ENCODE measurements around the gene ZNF672. TPM values are rescaled to one million over a fixed set of nuclear protein-coding genes. Genes with fewer than 3 reads are reported as not detected.

Gene ZNF672
- total RNA-seq, 1 donor from 2014 or later = 20.6 TPM

GRCh38 chr1:248894837-248895236 lies 56.8 kb downstream of the ZNF672 start:
- Mint-ChIP-seq H3K27me3 (ENCODE audit: low read depth, unreplicated experiment) (no peaks in the 10 kb centered on the region), H3K9me3 (ENCODE audit: unreplicated experiment) (no peaks in the 10 kb centered on the region), H3K27ac (ENCODE audit: unreplicated experiment) (no peak overlapping the region), H3K36me3 (ENCODE audit: low read depth, unreplicated experiment) (no peaks in the 10 kb centered on the region), H3K4me1 (ENCODE audit: low read depth, unreplicated experiment) (no peaks in the 10 kb centered on the region), H3K4me3 (ENCODE audit: unreplicated experiment) (no peak overlapping the region)
- Histone ChIP-seq H3K4me3 (ENCODE audit: insufficient read depth, low read depth, low read length) (no peak overlapping the region), H3K4me2 (ENCODE audit: low read length) (no peak overlapping the region), H4K20me1 (ENCODE audit: insufficient read depth, low read length) (no peaks in the 10 kb centered on the region), H3K4me1 (ENCODE audit: insufficient read depth, low read length) (no peaks in the 10 kb centered on the region), H3K36me3 (ENCODE audit: insufficient read depth, low read length) (no peaks in the 10 kb centered on the region), H2AFZ (ENCODE audit: low read depth, low read length) (no peak overlapping the region), H3K79me2 (ENCODE audit: insufficient read depth, low read length) (no peaks in the 10 kb centered on the region), H3K27me3 (ENCODE audit: insufficient read depth, low read length) (peaks cover 2% of the 10 kb centered on the region), H3K9ac (ENCODE audit: low read length) (no peak overlapping the region), H3K9me3 (ENCODE audit: insufficient read depth, low read depth, low read length) (no peaks in the 10 kb centered on the region), H3K27ac (ENCODE audit: low read depth, low read length) (no peak overlapping the region)
- DNase-seq (ENCODE audit: low read depth) (no peak), FAIRE-seq (no peak)
- no peak for TF ChIP-seq EZH2 (IDR thresholded peaks at IDR 0.05; ENCODE audit: insufficient read depth, low read length)
- TF ChIP-seq, protein P1, sequence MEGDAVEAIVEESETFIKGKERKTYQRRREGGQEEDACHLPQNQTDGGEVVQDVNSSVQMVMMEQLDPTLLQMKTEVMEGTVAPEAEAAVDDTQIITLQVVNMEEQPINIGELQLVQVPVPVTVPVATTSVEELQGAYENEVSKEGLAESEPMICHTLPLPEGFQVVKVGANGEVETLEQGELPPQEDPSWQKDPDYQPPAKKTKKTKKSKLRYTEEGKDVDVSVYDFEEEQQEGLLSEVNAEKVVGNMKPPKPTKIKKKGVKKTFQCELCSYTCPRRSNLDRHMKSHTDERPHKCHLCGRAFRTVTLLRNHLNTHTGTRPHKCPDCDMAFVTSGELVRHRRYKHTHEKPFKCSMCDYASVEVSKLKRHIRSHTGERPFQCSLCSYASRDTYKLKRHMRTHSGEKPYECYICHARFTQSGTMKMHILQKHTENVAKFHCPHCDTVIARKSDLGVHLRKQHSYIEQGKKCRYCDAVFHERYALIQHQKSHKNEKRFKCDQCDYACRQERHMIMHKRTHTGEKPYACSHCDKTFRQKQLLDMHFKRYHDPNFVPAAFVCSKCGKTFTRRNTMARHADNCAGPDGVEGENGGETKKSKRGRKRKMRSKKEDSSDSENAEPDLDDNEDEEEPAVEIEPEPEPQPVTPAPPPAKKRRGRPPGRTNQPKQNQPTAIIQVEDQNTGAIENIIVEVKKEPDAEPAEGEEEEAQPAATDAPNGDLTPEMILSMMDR (IDR thresholded peaks at IDR 0.05; ENCODE audit: insufficient read depth, low read depth, low read length) = no peak

DNA sequence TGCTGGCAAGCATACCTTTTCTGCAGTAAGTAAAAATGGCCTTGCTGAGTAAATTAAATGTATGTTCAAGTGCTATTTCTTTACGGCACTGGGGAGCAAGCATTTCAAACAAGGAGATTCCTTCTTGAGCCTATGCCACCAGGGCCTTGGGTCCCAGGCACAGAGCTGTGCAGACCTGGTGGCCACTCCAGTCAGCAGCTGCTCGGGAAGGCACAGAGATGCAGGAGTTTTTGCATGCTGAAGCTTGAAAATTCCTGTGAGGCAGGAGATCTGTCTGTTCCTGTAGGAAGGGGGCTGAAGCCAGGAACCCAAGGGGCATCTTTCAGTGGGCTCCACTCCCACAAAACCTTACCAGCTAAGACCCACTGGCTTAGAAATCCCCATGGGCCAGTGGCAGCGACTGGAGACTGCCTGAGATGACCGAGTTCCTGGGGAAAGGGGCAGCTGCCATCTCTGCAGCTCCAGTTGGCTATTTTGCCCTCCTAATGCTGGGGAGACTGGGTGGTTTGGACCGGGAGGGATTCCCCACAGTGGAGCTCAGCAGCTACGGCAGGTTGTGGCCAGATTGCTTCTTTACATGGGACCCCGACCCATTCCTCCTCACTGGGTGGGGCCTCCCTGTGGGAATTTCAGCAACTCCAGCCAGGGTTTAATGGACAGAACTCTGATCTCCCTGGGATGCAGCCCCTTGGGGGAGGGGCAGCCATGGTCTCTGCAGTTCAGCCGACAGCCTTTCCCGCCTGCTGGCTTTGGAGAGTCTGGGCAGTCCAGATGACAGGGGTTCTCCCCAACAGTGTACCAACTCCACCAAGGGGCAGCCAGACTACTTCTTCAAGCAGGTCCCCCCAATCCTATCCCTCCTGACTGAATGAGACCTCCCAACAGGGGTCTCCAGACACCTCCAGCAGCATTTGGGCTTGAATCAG lies 59.7 kb downstream of the ZNF672 start:
- peaks cover 2% of the 10 kb centered on the region for H3K27me3 ChIP-seq (ENCODE audit: insufficient read depth, low read length)

More for the DNA sequence above, 59.7 kb downstream of the ZNF672 start:
- no peaks in the 10 kb centered on the region for H3K4me1 Mint-ChIP-seq (ENCODE audit: low read depth, unreplicated experiment)
- H3K79me2 ChIP-seq (ENCODE audit: insufficient read depth, low read length) = no peaks in the 10 kb centered on the region
- no peak overlapping the region for H2AFZ ChIP-seq (ENCODE audit: low read depth, low read length)
- no peak overlapping the region for H3K9ac ChIP-seq (ENCODE audit: low read length)
- FAIRE-seq (no peak), DNase-seq (ENCODE audit: low read depth) (no peak)
- no peaks in the 10 kb centered on the region for H3K4me1 ChIP-seq (ENCODE audit: insufficient read depth, low read length)
- no peak overlapping the region for H3K27ac ChIP-seq (ENCODE audit: low read depth, low read length)
- no peak overlapping the region for H3K4me3 ChIP-seq (ENCODE audit: insufficient read depth, low read depth, low read length)
- no peaks in the 10 kb centered on the region for H3K36me3 ChIP-seq (ENCODE audit: insufficient read depth, low read length)
- no peak overlapping the region for H3K27ac Mint-ChIP-seq (ENCODE audit: unreplicated experiment)
- TF ChIP-seq, protein P1 (IDR thresholded peaks at IDR 0.05; ENCODE audit: insufficient read depth, low read depth, low read length) = no peak
- no peak for TF ChIP-seq EZH2 (IDR thresholded peaks at IDR 0.05; ENCODE audit: insufficient read depth, low read length)
- H3K36me3 Mint-ChIP-seq (ENCODE audit: low read depth, unreplicated experiment) = no peaks in the 10 kb centered on the region
- H4K20me1 ChIP-seq (ENCODE audit: insufficient read depth, low read length) = no peaks in the 10 kb centered on the region
- H3K9me3 Mint-ChIP-seq (ENCODE audit: unreplicated experiment) = no peaks in the 10 kb centered on the region
- no peaks in the 10 kb centered on the region for H3K9me3 ChIP-seq (ENCODE audit: insufficient read depth, low read depth, low read length)
- H3K27me3 Mint-ChIP-seq (ENCODE audit: low read depth, unreplicated experiment) = no peaks in the 10 kb centered on the region
- H3K4me3 Mint-ChIP-seq (ENCODE audit: unreplicated experiment) = no peak overlapping the region
- no peak overlapping the region for H3K4me2 ChIP-seq (ENCODE audit: low read length)

Small RNA genes lying within 50 kb of the gene (microRNA-seq; reads per million reads assigned to microRNA genes)
- 4.7 reads per million, percentile 19 among the genes with 10 or more reads in this experiment for gene MIR3124

Other genes starting within 250 kb of the ZNF672 start
- gene OR2T10, start 240.5 kb upstream of the ZNF672 start, total RNA-seq = not detected in 2 replicates
- gene OR2T11, start 203.1 kb upstream of the ZNF672 start, total RNA-seq = not detected in 2 replicates
- gene OR2T35, start 192.9 kb upstream of the ZNF672 start, total RNA-seq = not detected in 2 replicates
- gene OR2T27, start 182.7 kb upstream of the ZNF672 start, total RNA-seq = not detected in 2 replicates
- not detected in 2 replicates for gene OR14I1, start 135.5 kb upstream of the ZNF672 start, total RNA-seq
- not detected in 2 replicates for gene LYPD8, start 82.5 kb upstream of the ZNF672 start, total RNA-seq
- 34.9 and 37.7 TPM in 2 replicates for gene SH3BP5L, start 12.3 kb upstream of the ZNF672 start, total RNA-seq
- gene ZNF692, start 20.9 kb downstream of the ZNF672 start, total RNA-seq = 39.0 and 41.4 TPM in 2 replicates
- 6.2 and 7.6 TPM in 2 replicates for gene PGBD2, start 68.0 kb downstream of the ZNF672 start, total RNA-seq

All from astrocyte (in vitro differentiated cells and primary cell).